NCI-H524 (cell line): ENCODE measurements around the gene PLD6.
"Not testable (repeated sequence)": the region's sequence is repeated elsewhere in the genome, so short reads cannot be mapped to it uniquely, and the experiment has no call there.

ENCODE experiments used
- DNase-seq, 2 experiments: peaks; one replicate each; lab custom pipeline; 2025; lab: John Stamatoyannopoulos, UW

Gene PLD6

GRCh38 chr17:17206124-17206912 lies at the start of gene PLD6:
TSS of gene PLD6 (minus strand) at chr17:17206333. CDS start at chr17:17206286, 47 bp downstream.
- DNase-seq, result peak; percentile 55 to 78

DNA sequence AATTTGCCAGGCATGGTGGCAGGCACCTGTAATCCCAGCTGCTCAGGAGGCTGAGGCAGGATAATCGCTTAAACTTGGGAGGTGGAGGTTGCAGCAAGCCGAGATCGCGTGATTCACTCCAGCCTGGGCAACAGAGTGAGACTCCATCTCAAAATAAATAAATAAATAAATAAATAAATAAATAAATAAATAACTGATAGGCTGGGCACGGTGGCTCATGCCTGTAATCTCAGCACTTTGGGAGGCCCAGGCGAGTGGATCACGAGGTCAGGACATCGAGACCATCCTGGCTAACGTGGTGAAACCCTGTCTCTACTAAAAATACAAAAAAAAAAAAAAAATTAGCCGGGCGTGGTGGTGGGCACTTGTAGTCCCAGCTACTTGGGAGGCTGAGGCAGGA lies 49.6 kb upstream of the PLD6 start:
- DNase-seq, result not testable (repeated sequence)

GRCh38 chr17:17254036-17254435 lies 47.9 kb upstream of the PLD6 start:
- DNase-seq, result no peak

GRCh38 chr17:17253406-17253805 lies 47.3 kb upstream of the PLD6 start:
- no peak for DNase-seq

DNA sequence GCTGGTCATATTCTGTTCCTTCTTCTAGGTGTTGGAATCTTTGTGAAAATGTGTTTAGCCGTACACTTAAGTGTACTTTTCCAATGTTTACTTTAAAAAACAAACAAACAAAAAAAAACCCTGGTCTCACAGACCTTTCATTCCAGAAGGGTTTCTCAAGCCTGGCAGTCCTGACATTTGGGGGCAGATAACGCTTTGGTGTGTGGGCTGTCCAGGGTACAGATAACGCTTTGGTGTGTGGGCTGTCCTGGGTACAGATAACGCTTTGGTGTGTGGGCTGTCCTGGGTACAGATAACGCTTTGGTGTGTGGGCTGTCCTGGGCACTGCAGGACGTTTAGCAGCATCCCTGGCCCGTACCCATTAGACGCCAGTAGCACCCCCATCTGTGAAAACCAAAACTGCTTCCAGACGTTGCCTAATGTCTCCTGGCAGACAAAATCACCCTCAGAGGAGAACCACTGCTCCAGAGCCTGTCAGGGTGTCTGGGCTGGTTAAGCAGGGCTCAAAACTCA lies 46.1 kb upstream of the PLD6 start:
- no peak for DNase-seq

DNA sequence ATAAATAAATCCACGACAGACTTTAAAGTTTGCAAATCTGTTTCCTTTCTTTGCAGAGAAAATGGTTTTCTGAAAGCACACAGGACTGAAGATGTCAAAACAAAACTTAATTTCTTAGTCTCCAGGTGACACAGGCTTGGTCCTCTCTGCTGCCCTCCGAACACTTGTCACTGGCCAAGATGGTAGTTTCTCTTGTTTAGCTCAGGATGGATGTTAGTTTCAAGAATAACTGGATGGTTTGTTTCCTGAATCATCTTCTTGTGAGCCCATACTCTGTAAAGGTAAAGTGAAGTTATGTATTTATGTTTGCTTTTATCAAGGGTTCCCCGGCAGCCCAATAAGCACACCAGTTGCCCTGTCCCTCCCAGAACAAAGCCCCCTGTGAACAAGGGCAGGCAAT lies 40.7 kb upstream of the PLD6 start:
- DNase-seq, result no peak

DNA sequence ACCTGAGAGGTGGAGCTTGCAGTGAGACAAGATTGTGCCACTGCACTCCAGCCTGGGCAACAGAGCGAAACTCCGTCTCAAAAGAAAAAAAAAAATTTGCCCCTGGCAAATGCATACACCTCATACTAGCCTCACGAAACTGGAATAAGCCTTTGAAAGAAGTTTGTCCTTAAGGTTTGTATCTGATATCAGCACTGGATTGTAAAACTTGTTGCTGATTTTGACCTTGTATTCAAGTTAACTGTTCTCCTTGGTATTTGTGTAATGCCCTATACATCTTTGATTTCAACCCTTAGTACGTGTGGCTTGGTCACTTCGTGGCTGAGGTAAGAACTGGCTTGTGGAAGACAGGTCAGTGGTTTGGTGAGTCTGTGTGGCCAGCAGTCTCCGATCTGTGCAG lies 37.0 kb upstream of the PLD6 start:
- no peak for DNase-seq

GRCh38 chr17:17242246-17242645 lies 36.1 kb upstream of the PLD6 start:
- DNase-seq, result no peak

- DNase-seq, result no peak
Measured at GRCh38 chr17:17241656-17242055, 35.5 kb upstream of the PLD6 start.

DNA sequence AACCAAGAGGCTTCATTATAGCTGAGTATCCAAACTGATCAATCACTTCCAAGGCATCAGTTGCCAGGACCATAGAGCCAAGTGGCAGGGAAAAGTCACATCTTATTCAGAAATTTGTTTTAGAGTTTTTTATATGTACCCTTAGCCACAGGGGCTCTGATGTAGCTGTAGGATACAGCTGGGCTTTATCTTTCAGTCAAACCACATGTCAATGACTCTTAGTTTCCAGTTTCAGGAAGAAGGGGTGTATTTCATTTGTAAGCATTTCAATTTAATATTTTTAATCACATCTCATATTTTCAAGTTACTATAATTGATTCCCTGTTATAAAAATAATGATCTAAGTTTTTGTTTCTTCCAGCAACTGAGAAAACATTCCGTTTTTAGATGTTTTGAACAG lies 33.7 kb upstream of the PLD6 start:
- no peak for DNase-seq

- peak; percentile 71 to 77 for DNase-seq
Measured at GRCh38 chr17:17237026-17237799, 31.1 kb upstream of the PLD6 start, which contains the start of gene FLCN. TSS of gene FLCN (minus strand) at chr17:17237168. CDS start at chr17:17228137, 9,031 bp downstream.

DNA sequence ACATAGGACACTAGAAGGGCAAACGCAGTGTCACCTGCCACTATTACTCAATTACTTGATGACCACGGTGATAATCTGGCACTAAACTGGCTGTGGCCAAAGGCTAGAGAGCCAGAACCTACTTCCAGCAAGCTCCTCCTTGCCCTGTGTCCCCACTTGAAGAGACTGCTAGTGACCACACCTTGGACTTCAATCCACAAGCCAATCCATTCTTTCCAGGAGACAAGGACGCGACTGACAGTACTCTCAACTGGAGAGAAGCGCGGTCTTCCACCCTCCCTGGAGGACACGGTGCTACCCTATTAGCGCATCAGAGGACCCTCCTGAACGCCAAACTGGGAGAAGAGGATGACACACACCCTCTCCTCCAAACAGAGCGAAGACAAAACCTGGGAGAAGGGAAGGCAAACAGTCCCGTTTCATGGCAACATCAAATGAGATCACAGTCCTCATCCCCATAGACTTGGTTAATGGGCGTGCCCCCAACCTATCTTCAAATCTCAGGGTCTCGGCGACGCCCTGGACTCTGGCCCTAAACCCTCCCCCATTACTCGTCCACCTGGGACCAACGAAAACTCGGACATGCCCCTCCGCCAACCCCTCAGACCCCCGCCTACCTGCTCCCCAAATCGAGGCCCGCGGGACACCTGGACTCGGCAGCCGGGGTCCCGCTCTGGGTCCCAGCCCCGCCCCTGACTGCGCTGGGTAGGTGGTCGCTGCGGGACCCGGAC lies 30.3 kb upstream of the PLD6 start:
- no peak for DNase-seq

DNA sequence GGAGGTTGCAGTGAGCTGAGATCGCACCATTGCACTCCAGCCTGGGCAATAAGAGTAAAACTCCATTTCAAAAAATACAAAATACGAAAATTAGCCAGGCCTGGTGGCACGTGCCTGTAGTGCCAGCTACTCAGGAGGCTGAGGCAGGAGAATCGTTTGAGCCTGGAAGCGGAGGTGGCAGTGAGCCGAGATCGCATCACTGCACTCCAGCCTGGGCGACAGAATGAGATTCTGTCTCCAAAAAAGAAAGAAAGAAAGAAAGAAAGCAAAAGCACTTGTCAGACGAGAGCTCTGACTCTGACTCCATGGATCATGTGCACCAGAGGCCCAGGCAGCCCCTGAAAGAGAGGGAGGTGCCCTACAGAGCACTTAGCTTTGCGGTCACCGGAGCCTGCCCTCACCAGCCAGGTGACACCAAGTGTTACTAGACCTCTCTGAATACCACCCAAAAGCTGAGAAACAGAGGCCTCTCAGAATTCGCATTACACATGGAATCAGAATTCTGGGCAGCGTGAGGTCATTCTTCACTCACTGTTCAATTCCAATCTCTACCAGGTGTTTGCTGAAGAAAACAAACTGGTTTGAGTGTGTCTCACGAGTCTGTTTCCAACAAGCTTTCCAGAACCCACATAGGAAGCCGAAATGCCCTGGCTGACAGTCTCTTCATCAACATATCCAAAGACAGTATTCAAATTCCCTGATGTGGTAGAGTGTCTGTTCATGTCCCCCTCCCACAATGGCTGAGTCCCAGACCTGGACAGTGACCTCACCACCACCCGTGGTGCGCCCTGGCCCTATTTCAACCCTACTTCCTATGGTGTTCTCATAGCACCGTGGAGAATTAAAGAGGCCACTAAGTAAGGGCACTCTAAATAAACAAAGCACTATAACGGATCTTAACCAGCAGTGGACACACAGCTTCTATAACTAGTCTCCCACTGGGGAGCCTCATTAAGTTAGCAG lies 29.4 kb upstream of the PLD6 start:
- DNase-seq, result no peak

GRCh38 chr17:17232303-17232621 lies 26.1 kb upstream of the PLD6 start:
- no peak for DNase-seq

GRCh38 chr17:17231621-17232302 lies 25.6 kb upstream of the PLD6 start:
- no peak for DNase-seq

GRCh38 chr17:17229416-17230384 lies 23.6 kb upstream of the PLD6 start:
- DNase-seq, result no peak

DNA sequence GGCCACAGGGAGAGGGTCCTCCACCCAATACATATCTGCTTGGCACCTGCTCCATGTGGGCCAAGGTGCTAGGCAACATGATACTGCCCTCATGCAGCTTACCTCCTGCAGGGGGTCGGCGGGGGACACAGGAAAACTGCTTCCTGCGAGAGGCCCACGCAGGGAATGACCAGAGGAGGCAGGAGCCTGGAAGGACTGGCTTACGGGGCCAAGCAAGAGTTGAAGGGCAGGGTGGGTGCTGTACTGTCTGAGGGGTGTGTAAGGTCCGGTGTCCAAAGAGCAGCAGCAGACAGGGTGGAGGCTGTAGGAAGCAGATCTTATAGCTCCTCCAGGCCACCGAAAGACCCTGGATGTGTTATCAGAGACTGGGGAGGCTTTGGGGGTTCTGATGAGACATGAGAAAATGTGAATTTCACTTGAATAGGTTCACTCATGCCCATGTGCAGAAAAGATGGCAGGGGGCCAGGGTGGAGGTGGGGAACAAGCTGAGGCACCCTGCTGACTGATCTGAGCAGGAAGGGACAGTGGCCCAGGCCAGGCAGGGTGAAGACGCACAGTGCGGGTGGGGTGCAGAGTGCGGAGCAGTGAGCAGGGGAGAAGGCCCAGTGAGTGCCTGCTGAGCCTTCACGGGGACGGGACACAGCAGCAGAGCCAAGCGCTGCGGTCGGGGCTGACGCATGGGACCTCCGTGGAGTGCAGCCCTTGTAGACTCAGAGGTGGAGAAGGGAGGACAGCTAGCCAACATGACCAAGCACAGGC lies 22.6 kb upstream of the PLD6 start:
- DNase-seq, result no peak

DNA sequence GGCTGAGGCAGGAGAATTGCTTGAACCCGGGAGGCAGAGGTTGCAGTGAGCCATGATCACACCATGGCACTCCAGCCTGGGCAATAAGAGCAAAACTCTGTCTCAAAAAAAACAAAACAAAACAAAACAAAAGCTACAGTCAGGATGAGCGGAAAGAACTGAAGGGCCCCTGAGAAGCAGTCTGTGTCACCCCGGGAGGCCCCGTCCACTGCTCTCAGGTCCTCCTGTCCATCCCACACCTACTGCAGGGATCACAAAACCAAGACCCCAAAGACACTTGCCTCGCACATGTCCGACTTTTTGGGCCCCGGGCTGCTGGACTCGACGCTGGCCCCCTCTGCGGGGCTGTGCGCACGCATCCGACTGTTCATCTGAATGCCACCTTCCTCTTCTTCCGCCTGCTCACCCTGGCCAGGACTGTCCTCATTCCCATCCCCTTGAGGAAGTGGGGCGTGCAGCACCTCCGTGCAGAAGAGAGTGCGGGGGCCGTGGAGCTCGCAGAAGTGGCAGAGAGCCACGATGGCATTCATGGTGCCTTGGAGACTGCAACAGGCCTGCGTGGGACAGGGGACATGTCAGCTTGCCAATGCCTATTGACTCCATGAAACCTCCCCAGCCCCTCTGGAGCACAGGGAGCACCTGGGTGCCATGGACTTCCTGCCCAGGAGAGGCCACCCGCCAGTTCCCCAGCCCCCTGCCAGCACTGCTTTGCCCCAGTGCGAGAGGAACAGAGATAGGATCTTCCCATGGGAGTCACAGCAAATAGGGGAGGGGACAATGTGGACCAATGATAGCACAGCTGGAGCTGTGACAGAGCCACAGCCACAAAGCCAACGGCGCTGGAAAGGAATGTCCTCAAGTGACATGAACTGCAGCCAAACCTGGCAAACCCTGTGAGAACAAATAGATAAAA lies 21.7 kb upstream of the PLD6 start:
- no peak for DNase-seq
